Measurements from ENCODE around the gene SPEF1. TPM values are rescaled to one million over a fixed set of nuclear protein-coding genes. Genes with fewer than 3 reads are reported as not detected.
"Not testable (repeated sequence)": the region's sequence is repeated elsewhere in the genome, so short reads cannot be mapped to it uniquely, and the experiment has no call there.

SPEF1 gene
- polyA plus RNA-seq, 4 donors, result 1.3 to 2.5 (median 1.7) TPM; not detected in 1

DNA sequence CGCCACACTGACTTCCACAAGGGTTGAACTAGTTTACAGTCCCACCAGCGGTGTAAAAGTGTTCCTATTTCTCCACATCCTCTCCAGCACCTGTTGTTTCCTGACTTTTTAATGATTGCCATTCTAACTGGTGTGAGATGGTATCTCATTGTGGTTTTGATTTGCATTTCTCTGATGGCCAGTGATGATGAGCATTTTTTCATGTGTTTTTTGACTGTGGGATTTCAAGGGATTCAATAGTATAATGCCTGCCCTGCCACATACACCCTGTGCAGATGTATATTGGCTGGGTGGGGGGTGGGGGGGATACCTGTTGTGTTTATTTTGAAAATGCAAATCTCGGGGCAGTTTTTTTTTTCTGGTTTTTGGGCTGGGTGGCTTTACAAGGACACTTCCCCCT, 12.9 kb upstream of the SPEF1 start:
- DNase-seq (ENCODE audit: low read depth in 4 of 4, low spot score in 3 of 4), result not testable (repeated sequence)

DNA sequence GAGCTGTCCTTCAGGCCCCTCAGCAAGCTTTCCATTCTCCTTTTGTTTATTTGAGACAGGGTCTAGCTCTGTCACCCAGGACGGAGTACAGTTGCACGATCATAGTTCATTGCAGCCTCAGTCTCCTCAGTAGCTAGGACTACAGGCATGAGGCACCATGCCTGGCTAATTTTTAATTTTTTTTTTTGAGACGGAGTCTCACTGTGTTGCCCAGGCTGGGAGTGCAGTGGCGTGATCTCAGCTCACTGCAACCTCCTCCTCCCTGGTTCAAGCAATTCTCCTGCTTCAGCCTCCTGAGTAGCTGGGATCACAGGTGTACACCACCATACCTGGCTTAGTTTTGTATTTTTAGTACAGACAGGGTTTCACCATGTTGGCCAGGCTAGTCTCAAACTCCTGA, 8.0 kb upstream of the SPEF1 start:
- not testable (repeated sequence) for DNase-seq (ENCODE audit: low read depth in 4 of 4, low spot score in 3 of 4)

DNA sequence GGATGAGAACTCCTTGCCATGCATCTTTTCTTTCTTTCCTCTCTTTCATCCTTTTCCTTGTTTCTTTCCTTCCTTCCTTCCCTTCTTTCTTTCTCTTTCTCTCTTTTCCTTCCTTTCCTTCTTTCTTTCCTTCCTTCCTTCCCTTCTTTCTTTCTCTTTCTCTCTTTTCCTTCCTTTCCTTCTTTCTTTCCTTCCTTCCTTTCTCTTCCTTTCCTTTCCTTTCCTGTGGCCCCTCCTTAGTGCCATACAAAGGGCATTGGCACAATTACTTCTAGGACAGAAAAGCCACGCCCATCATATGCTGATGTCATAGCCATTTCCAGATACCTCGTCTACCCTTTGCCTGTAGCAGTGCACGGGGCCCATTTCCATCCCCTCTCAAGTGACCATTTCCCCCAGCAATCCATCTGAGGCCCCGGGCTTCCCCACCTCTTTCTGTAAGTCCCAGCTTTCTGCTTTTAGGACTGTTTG, 7.5 kb upstream of the SPEF1 start:
- no peak for DNase-seq (ENCODE audit: low read depth in 4 of 4, low spot score in 3 of 4)

DNA sequence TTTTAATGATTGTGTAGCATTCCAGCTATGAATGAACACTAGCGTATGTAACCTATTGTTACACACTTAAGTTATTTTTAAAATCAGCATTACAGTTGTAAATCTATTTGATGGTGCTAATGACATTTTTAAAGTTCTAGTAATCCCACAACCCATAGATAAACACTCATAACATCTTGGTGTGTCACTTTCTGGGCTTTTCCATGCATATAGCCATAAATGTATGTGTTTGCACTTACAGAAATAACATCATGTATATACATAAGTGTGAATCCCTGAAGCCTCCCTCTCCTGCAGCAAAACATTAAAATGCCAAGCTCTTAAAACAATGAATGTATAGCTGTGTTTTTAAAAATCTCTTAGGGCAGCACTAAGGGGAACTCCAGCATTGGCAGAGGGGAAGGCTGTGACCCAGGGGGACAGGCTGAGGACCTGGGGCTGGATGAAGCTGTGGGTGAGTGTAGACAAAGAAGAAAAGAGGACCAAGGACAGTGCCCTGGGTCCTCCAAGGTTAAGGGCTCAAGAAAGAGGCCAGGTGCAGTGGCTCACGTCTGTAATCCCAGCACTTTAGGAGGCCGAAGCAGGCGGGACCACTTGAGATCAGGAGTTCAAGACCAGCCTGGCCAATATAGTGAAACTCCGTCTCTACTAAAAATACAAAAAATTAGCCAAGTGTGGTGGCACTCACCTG, 6.2 kb upstream of the SPEF1 start:
- DNase-seq (ENCODE audit: low read depth in 4 of 4, low spot score in 3 of 4), result no peak

DNA sequence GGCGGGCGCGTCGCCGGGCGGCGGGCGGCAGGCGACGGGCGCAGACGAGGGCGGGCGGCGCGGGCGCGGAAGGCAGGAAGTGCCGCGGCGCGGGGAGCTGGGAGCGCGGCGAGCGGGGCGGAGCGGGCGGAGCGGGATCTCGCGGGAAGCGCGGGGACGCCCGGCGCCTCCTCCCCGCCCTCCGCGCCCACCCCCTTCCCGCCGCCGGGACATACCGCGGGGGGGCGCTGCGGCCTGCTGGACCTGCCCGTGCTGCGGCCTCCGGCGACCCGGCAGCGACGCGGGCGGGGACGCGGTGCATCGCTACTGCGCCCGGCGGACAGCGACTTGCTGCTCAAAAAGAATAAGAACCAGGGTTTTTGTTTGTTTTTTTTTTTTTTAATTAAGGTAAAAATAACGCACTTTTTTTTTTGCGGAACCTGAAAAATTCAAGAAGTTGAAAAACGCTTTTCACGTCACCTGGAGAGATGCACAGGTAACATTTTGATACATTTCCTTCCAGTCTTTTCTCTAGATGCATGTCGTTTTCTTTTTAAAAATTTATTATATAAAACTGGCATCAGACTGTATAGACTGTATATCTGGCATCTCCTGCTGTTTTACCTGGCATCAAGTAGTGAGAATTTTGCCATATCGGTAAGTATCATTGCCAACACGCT, 5.5 kb upstream of the SPEF1 start, which contains the start of gene CENPB:
CENPB (minus strand) TSS at position 76 of the 659 bp plus-strand sequence. CDS start 257 bp downstream, outside the sequence.
- DNase-seq (ENCODE audit: low read depth in 4 of 4, low spot score in 3 of 4), result peak in 1 of 4 donors; percentile 74

DNA sequence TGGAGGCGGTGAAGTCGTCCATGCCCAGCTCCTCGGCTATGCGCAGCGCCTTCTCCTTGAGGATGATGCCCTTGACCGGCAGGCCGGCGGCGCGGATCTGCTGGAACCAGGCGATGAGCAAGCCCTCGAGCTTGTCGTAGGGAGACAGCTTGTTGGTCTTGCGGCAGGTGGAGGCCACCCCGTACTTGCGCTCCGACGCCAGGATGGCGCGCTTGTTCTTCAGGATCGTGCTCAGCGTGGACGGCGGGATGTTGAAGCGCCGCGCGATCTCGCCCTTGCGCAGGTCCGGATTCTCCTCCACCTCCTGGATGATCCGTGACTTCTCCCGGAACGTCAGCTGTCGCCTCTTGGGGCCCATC, 4.9 kb upstream of the SPEF1 start:
- DNase-seq (ENCODE audit: low read depth in 4 of 4, low spot score in 3 of 4), result no peak

DNA sequence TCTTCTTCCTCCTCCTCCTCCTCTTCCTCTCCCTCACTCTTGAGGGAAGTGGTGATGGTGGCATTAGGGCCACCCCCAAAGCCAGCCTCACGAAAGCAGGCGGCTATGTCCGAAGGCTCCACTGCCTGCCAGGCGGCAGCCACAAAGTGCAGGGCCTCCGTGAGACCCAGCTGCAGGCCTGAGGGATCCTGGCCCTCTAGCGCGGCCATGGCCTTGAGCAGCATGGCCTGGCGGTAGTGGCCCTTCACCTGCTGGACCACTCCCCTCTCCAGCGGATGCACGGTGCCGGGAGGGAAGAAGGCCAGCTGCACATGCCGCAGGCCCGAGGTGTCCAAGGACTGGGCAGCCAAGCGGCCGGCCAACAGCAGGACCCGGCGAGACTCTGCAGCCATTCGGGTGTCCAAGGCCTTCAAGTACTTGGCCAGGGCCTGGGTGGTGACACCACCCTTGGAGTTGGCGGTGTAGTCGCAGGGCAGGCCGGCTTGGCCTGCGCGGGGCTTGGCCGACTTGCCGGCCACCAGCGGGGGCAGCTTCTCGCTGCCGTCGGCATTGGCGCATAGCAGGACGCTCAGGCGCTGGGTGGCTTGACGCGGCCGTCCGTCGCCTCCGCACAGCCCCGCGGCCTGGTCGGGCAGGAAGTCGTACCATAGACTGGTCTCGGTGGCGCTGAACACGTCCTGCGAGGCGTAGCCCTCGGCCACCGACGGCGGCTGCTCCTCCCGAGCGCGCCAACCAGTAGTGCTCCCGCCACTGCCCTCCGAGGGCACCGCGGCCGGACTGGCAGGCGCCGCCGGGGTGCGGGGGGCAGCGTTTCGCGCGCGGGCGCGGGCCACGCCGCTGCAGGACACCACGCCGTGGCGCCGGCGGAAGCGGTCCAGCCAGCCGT, 4.2 kb upstream of the SPEF1 start:
- DNase-seq (ENCODE audit: low read depth in 4 of 4, low spot score in 3 of 4), result no peak

DNA sequence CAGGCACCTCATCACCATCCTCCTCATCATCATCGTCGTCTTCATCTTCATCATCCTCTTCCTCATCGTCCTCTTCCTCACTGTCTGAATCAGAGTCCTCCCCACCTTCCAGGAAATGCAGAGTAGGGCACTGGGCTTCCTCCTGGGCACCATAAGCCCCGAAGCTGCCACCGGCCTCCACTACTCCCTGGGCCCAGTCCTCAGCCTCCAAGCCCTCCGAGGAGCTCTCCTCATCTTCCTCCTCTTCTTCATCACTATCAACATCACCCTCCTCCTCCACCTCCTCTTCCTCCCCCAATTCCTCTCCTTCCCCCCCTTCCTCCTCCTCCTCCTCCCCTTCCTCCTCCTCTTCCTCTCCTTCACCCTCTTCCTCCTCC, 3.6 kb upstream of the SPEF1 start:
- no peak for DNase-seq (ENCODE audit: low read depth in 4 of 4, low spot score in 3 of 4)

DNA sequence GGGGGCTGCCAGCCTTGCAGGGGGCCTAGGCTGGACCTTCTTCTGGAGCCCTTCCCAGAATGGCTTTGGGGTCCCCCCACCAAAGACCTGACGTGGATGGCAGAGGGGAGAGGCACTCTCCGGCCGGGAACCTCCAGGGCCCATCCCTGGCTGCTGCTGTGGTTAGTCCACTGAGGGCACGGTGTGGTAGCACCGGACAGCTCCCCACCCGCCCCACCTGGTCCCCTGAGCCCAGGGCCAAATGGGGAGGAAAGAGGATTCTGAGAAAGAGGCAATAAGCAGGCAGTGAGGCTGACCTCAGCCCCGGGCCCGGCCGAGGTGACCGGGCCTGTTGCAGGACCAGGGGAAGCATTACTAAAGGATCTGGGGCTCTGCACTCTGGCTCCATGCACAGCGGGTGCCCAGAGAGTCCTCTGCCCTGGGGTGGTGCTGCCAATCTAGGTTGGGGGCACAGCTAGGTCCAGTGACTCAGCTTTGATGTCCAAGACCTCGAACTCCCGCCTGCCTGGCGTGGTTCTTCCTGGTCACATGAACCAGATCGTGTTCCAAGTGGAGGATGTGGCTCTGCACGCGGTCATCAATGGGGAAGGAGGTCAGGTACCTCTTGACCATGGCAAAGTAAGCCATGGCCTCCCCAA, 3.1 kb upstream of the SPEF1 start:
- no peak for DNase-seq (ENCODE audit: low read depth in 4 of 4, low spot score in 3 of 4)

DNA sequence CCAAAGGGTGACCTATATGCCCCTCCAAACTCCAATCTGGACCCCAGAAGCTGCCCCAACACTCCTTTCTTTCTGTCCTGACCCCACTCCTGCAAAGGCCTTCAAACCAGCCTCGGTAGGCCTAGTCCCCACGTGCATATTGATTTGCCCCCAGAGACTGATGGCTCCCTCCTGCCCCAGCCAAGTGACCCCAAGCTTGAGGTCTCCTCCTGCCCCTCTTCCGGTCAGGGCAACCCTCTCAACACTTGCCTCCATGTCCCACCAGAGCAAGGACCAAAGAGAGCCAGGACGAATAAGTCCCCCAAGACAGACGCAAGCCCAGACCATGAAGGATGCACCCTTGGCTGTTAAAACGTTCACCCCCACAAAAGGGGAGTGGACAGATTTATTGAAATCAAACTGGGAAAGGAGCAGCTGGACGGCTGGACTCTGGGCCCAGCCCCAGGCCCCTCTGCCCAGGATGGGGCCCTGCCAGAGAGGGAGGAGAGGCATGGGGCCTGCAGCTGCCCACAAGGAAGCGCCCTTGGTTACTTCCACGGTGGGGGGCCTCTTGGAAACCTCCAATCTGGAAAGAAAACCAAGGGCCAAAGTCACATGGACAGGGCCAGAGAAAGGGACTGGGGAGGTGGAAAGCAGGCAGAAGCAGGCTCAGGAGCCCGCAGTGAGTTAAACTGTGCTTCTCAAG, 2.4 kb upstream of the SPEF1 start:
- no peak for DNase-seq (ENCODE audit: low read depth in 4 of 4, low spot score in 3 of 4)

DNA sequence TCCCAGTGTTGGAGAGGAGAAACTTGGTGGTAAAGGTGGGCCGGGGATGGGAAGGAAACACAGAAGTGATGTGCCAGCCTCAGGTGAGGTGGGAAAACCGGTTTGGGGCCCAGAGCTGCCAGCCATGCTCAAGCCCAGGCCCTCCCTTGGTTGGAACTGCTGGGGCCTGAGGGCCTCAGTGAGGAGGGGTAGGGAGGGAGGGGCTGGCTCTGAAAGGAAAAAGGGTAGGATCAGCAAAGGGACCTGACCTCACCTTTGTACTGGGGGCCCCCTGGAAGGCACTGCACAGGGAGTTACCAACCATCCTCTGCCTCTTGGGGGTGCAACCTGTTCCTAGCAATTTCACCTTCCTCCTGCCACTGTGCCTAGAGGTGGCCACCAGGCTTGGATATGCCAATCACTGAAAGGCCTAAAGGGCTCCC, 1.8 kb upstream of the SPEF1 start:
- DNase-seq (ENCODE audit: low read depth in 4 of 4, low spot score in 3 of 4), result no peak

DNA sequence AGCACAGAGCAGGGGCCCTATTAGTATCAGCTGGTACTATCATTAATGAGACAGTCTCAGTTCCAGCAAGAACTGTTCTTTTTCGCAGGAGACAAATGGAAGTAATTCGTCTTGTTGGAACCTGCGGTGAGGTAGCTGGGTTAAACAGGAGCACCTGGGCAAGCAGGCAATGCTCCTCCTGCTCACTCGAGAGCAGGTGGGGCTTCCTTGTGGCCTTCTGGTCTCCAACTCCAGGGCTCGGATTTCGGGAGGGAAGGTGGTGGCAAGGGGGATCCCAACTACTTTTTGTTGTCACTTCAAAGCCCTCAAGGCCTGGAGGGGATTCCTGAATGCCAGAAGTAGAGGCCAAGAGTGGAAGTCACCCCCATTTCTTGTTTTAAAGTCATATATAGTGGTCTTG, 1.3 kb upstream of the SPEF1 start:
- DNase-seq (ENCODE audit: low read depth in 4 of 4, low spot score in 3 of 4), result no peak

DNA sequence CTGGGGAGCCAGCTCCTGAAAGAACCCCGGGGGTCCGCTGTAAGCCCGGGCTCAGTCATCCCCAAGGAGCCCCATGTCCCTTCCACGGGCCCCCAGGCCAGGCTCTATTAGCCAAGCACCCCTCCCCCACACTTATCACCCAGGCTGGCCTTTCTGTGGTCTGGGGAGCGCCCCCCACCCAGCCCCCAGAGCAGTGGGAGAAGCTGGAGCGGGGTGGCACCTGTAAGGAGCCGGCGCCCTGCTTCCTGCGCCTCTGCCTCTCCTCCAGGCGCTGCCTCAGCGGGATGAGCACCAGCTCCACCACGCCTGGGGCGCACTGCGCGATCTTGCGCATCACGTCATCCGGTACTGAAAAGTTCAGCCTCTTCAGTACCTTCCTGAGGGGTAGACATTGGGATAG, 2.3 kb downstream of the SPEF1 start:
- DNase-seq (ENCODE audit: low read depth in 4 of 4, low spot score in 3 of 4), result no peak

DNA sequence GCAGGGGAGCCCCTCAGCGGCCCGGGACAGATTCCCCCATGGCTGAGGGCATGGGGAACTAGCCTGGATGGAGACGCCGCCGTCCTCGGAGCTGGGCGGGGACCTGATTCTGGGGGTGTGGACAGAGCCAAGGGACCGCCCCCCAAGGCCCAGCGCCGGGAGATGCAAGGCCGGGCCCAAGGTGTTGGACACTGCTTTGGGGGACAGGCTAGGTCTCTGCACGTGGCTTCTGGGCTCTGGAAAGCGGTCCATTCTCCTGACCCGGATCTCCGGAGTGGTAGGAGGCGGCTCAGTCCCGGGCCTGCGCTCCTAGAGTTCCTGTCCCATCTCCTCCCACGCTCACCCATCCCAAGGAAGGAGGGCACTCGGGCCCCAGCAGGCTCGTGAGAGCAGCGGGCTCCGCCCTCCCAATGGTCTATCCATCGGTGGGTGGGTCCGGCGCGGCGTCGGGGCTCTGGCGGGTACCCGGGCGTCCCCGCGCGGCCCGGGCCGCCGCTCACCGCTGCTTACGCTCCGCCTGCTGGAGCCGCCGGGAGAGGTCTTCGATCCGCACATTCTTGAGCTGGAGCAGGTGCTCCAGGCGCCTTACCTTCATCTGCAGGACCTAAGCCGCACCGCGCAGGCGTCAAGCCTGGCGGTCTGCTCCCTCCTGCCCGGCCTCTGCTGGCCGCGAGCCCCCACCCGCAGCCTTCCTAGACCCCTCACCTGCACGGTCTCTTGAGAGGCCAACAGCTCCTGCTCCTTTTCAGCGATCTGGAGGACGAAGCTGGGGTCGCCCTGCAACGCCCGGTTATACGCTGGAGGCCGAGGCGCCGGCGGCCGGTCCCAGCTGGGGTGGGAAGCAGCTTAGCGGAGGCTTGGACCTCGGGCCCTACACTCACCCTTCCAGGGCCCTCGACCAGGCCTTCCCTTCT, 3.3 kb downstream of the SPEF1 start:
- DNase-seq (ENCODE audit: low read depth in 4 of 4, low spot score in 3 of 4), result no peak

DNA sequence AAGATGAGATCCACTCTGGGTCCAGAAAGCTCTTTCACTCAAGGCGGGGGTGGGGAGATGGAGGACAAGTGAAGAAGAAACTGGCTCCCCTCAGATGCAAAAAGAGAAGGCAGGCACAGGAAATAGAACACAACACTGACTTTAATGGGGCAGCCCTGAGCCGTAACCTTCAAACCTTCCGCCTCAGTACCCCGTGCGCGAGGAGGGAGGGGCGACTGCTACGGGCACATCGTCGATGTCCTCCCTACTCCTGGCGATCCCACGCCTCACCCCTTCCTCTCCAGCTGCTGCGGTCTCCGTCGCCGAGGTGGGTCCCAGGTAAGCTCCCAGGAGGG, 3.9 kb downstream of the SPEF1 start:
- DNase-seq (ENCODE audit: low read depth in 4 of 4, low spot score in 3 of 4), result no peak

DNA sequence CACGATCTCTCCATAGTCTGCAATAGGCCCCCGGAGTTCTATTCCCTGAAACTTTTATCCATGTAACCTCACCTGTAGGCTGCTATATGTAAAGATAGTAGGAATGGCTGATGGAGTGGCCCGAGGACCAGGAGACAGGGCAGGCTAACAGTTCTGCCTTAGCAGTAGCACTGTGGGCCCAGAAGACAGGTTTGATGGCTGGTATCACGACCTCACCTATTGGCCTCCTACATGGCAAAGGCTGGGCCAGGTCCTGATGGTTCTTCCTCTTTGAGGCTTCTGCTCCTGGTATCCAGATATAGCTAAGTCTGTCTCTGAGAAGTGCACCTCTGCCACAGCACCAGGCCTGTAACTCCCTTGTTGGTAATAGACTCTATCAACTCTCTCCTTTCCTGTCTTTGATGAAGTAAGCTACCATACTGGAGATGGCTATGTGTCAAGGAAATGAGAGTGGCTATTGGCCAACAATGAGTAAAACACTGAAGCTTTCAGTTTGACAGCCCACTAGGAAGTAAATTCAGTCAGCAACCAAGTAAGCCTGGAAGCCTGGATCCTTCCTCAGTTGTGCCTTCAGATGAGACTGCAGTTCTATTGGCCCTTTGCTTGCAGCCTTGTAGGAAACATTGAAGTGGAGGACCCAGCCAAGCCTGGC, 5.7 kb downstream of the SPEF1 start:
- no peak for DNase-seq (ENCODE audit: low read depth in 4 of 4, low spot score in 3 of 4)

DNA sequence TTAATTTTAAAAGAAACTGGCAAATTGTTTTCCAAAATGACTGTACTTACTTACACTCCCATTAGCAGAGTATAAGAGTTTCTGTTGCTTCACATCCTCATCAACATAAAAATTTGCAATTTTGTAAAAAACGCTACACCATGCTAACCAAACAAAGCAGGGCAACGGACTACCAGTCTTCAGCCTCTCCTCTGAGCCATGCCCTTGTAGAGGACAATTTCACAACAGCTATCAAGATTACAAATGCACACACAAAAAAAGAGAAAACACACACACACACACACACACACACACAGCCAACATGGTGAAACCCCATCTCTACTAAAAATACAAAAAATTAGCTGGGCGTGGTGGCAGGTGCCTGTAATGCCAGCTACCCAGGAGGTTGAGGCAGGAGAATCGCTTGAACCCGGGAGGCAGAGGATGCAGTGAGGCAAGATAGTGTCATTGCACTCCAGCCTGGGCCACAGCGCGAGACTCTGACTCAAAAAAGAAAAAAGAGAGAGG, 9.6 kb downstream of the SPEF1 start:
- DNase-seq (ENCODE audit: low read depth in 4 of 4, low spot score in 3 of 4), result no peak

DNA sequence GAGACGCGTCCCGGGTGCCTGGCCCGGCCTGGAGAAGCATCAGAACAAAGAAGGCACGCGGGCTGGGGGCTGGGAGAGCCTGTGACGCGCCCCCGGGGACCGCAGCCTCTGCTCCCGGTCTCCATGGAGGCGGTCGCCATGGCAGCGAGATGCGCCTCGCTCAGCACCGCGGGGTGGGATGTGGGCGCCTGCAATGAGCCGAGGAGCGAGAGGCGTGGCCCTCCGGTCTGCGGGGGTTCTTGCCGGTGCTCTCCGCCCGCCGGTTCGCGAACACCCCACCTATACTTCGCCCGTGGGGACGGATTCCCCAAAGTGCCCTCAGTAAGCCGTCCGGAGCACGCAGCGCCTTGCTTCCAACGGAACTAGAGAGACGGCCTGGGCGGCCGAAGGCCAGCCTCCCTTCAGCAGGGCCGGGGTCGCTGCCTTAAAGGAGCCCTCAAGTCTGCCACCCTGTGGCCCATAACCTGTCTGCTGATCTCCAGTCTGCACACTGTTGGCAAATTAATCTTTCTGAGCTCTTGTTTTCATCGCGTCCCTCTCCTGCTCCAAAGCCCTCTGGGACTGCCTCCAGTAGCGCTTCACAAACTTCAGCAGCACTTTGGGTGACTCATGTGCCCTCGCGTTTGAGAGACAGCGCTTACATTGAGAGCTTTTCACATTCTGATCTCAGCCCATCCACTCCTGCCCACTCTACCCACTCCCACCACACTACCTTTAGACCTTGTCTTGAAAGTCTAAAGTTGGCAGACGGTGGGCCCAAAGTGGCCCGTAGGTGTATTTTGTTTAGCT, 12.7 kb downstream of the SPEF1 start:
- peak in 1 of 4 donors; percentile 54 for DNase-seq (ENCODE audit: low read depth in 4 of 4, low spot score in 3 of 4)
